HEK293 (cell line): ENCODE data around the gene PANK3.

ENCODE experiments used
- GLI4 ChIP-seq: fragments of 450-650 bp; formaldehyde crosslinking; IDR thresholded peaks from 2 replicates; pipeline ENCODE4 v1.5.1; 2016; ENCODE audit warnings: missing biosample characterization, missing genetic modification characterization
- KLF17 ChIP-seq: fragments of 450-650 bp; formaldehyde crosslinking; IDR thresholded peaks from 2 replicates; pipeline ENCODE4 v1.5.1; 2016; ENCODE audit warnings: missing biosample characterization, missing genetic modification characterization
- KLF7 ChIP-seq: fragments of 450-650 bp; formaldehyde crosslinking; IDR thresholded peaks from 2 replicates; pipeline ENCODE4 v1.5.1; 2016; ENCODE audit warnings: missing biosample characterization, missing genetic modification characterization, borderline replicate concordance
- OSR2 ChIP-seq: fragments of 450-650 bp; formaldehyde crosslinking; IDR thresholded peaks from 2 replicates; pipeline ENCODE4 v1.5.1; 2016; ENCODE audit warnings: missing biosample characterization, missing genetic modification characterization
- SP2 ChIP-seq: fragments of 450-650 bp; formaldehyde crosslinking; IDR thresholded peaks from 2 replicates; pipeline ENCODE4 v1.5.1; 2016; ENCODE audit warnings: missing biosample characterization, missing genetic modification characterization
- ZBTB11 ChIP-seq: fragments of 450-650 bp; formaldehyde crosslinking; conservative IDR thresholded peaks from 2 replicates; pipeline ENCODE4 v1.5.1; 2016; ENCODE audit warnings: low read depth, missing biosample characterization, missing genetic modification characterization
- ZBTB48 ChIP-seq: fragments of 450-650 bp; formaldehyde crosslinking; IDR thresholded peaks from 2 replicates; pipeline ENCODE4 v1.5.1; 2016; ENCODE audit warnings: missing biosample characterization, missing genetic modification characterization
- ZNF138 ChIP-seq: fragments of 450-650 bp; formaldehyde crosslinking; IDR thresholded peaks from 2 replicates; pipeline ENCODE4 v1.5.1; 2016; ENCODE audit warnings: missing biosample characterization, missing genetic modification characterization, borderline replicate concordance
- ZNF221 ChIP-seq: fragments of 450-650 bp; formaldehyde crosslinking; IDR thresholded peaks from 2 replicates; pipeline ENCODE4 v1.5.1; 2017; ENCODE audit warnings: missing biosample characterization, missing genetic modification characterization, borderline replicate concordance
- ZNF274 ChIP-seq, 2 experiments: fragments of 200-500 bp in 1 of 2; fragments of 450-650 bp in 1 of 2; sonication (Bioruptor generic) in 1 of 2; formaldehyde crosslinking in 1 of 2; IDR thresholded peaks; 2 replicates each; pipeline versions ENCODE4 v1.5.1 to v1.6.1; 2014 to 2016; ENCODE audit warnings: borderline replicate concordance in 1 of 2, inconsistent platforms in 1 of 2, low read length in 1 of 2, missing biosample characterization in 1 of 2, missing genetic modification characterization in 1 of 2
- ZNF280C ChIP-seq: fragments of 450-650 bp; formaldehyde crosslinking; IDR thresholded peaks from 2 replicates; pipeline ENCODE4 v1.5.1; 2016; ENCODE audit warnings: missing biosample characterization, missing genetic modification characterization
- ZNF398 ChIP-seq: fragments of 450-650 bp; formaldehyde crosslinking; IDR thresholded peaks from 2 replicates; pipeline ENCODE4 v1.5.1; 2017; ENCODE audit warnings: missing biosample characterization, missing genetic modification characterization
- ZNF423 ChIP-seq: fragments of 450-650 bp; formaldehyde crosslinking; IDR thresholded peaks from 2 replicates; pipeline ENCODE4 v1.5.1; 2016; ENCODE audit warnings: missing biosample characterization, missing genetic modification characterization
- ZNF488 ChIP-seq: fragments of 450-650 bp; formaldehyde crosslinking; IDR thresholded peaks from 2 replicates; pipeline ENCODE4 v1.5.1; 2016; ENCODE audit warnings: missing biosample characterization, missing genetic modification characterization
- ZNF513 ChIP-seq: fragments of 450-650 bp; IDR thresholded peaks from 2 replicates; pipeline ENCODE4 v1.5.1; 2018; ENCODE audit warnings: missing biosample characterization, missing genetic modification characterization
- ZNF521 ChIP-seq: fragments of 450-650 bp; formaldehyde crosslinking; IDR thresholded peaks from 2 replicates; pipeline ENCODE4 v1.5.1; 2017; ENCODE audit warnings: missing biosample characterization, mild to moderate bottlenecking, missing genetic modification characterization
- ZNF529 ChIP-seq: fragments of 450-650 bp; formaldehyde crosslinking; IDR thresholded peaks from 2 replicates; pipeline ENCODE4 v1.5.1; 2017; ENCODE audit warnings: missing genetic modification characterization, missing biosample characterization; ENCODE audit not compliant: insufficient replicate concordance
- ZNF623 ChIP-seq: fragments of 450-650 bp; formaldehyde crosslinking; IDR thresholded peaks from 2 replicates; pipeline ENCODE4 v1.5.1; 2016; ENCODE audit warnings: missing biosample characterization, missing genetic modification characterization
- ZNF670 ChIP-seq: fragments of 450-650 bp; formaldehyde crosslinking; IDR thresholded peaks from 2 replicates; pipeline ENCODE4 v1.5.1; 2016; ENCODE audit warnings: missing biosample characterization, missing genetic modification characterization, low read depth
- ZNF76 ChIP-seq: fragments of 450-650 bp; formaldehyde crosslinking; IDR thresholded peaks from 2 replicates; pipeline ENCODE4; 2016; ENCODE audit warnings: low read depth, missing biosample characterization, missing genetic modification characterization, borderline replicate concordance
- ZNF776 ChIP-seq: fragments of 450-650 bp; formaldehyde crosslinking; IDR thresholded peaks from 2 replicates; pipeline ENCODE4 v1.5.0; 2017; ENCODE audit warnings: missing biosample characterization, missing genetic modification characterization, borderline replicate concordance
- ZNF837 ChIP-seq: fragments of 450-650 bp; formaldehyde crosslinking; IDR thresholded peaks from 2 replicates; pipeline ENCODE4 v1.5.1; 2016; ENCODE audit warnings: missing biosample characterization, missing genetic modification characterization
- ZSCAN23 ChIP-seq: fragments of 450-650 bp; formaldehyde crosslinking; IDR thresholded peaks from 2 replicates; pipeline ENCODE4 v1.5.1; 2016; ENCODE audit warnings: missing biosample characterization, missing genetic modification characterization
- ZSCAN30 ChIP-seq: fragments of 450-650 bp; IDR thresholded peaks from 2 replicates; pipeline ENCODE4 v1.5.1; 2018; ENCODE audit warnings: missing biosample characterization, mild to moderate bottlenecking, missing genetic modification characterization, moderate library complexity

Gene PANK3

GRCh38 chr5:168578538-168579487, at the start of gene PANK3 (continued):
- TF ChIP-seq ZNF776 (tag by site-specific recombination) (no peak), ZNF280C (tag by site-specific recombination) (no peak), ZNF274 (IDR thresholded peaks at IDR 0.05; ENCODE audit: low read length) (no peak), ZNF274 (tag by site-specific recombination; IDR thresholded peaks at IDR 0.05; ENCODE audit: borderline replicate concordance) (no peak), ZNF670 (no peak), ZNF423 (tag by site-specific recombination) (peak; percentile 72), ZNF488 (tag by site-specific recombination) (no peak), ZBTB11 (tag by site-specific recombination) (no peak), ZNF138 (tag by site-specific recombination) (no peak), GLI4 (tag by site-specific recombination) (no peak), ZNF623 (no peak), ZSCAN30 (tag by site-specific recombination) (no peak), ZNF529 (tag by site-specific recombination) (no peak), ZNF521 (tag by site-specific recombination) (no peak), ZNF513 (no peak), OSR2 (tag by site-specific recombination) (no peak), KLF7 (tag by site-specific recombination) (no peak; the same call in 1 of the 2 replicates), ZNF221 (tag by site-specific recombination) (no peak), ZNF398 (tag by site-specific recombination) (peak; percentile 71), ZNF76 (tag by site-specific recombination) (0 out of 2 replicates have a peak, but pooled peaks have one; percentile 29), ZBTB48 (tag by site-specific recombination) (0 out of 2 replicates have a peak, but pooled peaks have one; percentile 42), SP2 (tag by site-specific recombination) (peak; percentile 69), ZSCAN23 (tag by site-specific recombination) (no peak), KLF17 (tag by site-specific recombination) (peak; percentile 64; the same call in 1 of the 2 replicates), ZNF837 (no peak)
